Common myeloid progenitor, CD34-positive (primary cell): ENCODE measurements around the gene RSRC2.
"Not testable (repeated sequence)": the region's sequence is repeated elsewhere in the genome, so short reads cannot be mapped to it uniquely, and the experiment has no call there.

Experiments
- CTCF ChIA-PET: fragments of 350-600 bp; sonication (Branson Sonifier 250); formaldehyde crosslinking; loops from one replicate; lab custom pipeline; 2021; ENCODE audit warnings: antibody characterized with exemption; lab: Charles Lee
- POLR2A ChIA-PET: fragments of 350-600 bp; sonication (Branson Sonifier 250); formaldehyde crosslinking; loops from one replicate; lab custom pipeline; 2021; ENCODE audit warnings: antibody characterized with exemption; lab: Charles Lee
- DNase-seq, 3 donors: peaks; one replicate each; pipeline versions ENCODE4 v3.0.0 to v3.0.0-alpha.2; 2013
- H3K27ac ChIP-seq, 2 experiments: 1 replicate in 1 of 2; 2 replicates in 1 of 2; pipeline ENCODE4 v1.7.0; 2013; ENCODE audit warnings: inconsistent platforms in 2 of 2, low read length in 2 of 2, mild to moderate bottlenecking in 2 of 2, low read depth in 1 of 2, moderate library complexity in 1 of 2; ENCODE audit not compliant: severe bottlenecking in 2 of 2, insufficient read depth in 1 of 2, poor library complexity in 1 of 2
- H3K27me3 ChIP-seq, 5 experiments: replicated peaks in 2 of 5; 1 replicate in 3 of 5; 2 replicates in 2 of 5; pipeline versions ENCODE4 v1.6.1 to v1.7.0; 2013; ENCODE audit warnings: low read length in 4 of 5, mild to moderate bottlenecking in 2 of 5, moderate library complexity in 2 of 5, inconsistent platforms in 1 of 5; ENCODE audit not compliant: insufficient read depth in 5 of 5, control insufficient read depth in 4 of 5
- H3K36me3 ChIP-seq, 4 experiments: 1 replicate in 2 of 4; 2 replicates in 2 of 4; pipeline versions ENCODE4 v1.6.1 to v1.7.0; 2013; ENCODE audit warnings: low read length in 3 of 4, control low read depth in 1 of 4, mild to moderate bottlenecking in 1 of 4; ENCODE audit not compliant: control insufficient read depth in 4 of 4, insufficient read depth in 4 of 4
- H3K4me1 ChIP-seq, 4 experiments: 1 replicate in 3 of 4; 2 replicates in 1 of 4; pipeline versions ENCODE4 v1.6.1 to v1.7.1; 2013; ENCODE audit warnings: low read length in 3 of 4, mild to moderate bottlenecking in 3 of 4, control low read depth in 1 of 4, inconsistent platforms in 1 of 4, moderate library complexity in 1 of 4; ENCODE audit not compliant: control insufficient read depth in 4 of 4, insufficient read depth in 4 of 4; ENCODE audit errors: control extremely low read depth in 1 of 4
- H3K4me3 ChIP-seq, 7 experiments: 1 replicate in 4 of 7; 2 replicates in 3 of 7; pipeline versions ENCODE4 v1.5.1 to v1.7.0; 2013; ENCODE audit warnings: mild to moderate bottlenecking in 7 of 7, low read length in 6 of 7, moderate library complexity in 6 of 7, inconsistent platforms in 2 of 7, low read depth in 2 of 7, control low read depth in 1 of 7; ENCODE audit not compliant: insufficient read depth in 4 of 7, control insufficient read depth in 1 of 7; ENCODE audit errors: extremely low read depth in 1 of 7
- H3K9me3 ChIP-seq, 5 experiments: 1 replicate in 4 of 5; 2 replicates in 1 of 5; pipeline versions ENCODE4 v1.6.1 to v1.7.1; 2013; ENCODE audit warnings: low read length in 4 of 5, mild to moderate bottlenecking in 2 of 5, inconsistent platforms in 1 of 5, low read depth in 1 of 5, moderate library complexity in 1 of 5; ENCODE audit not compliant: control insufficient read depth in 4 of 5, insufficient read depth in 2 of 5; ENCODE audit errors: control extremely low read depth in 1 of 5
- WGBS: methylation state at CpG from one replicate; pipeline ENCODE4 v1.1.5; 2013; ENCODE audit not compliant: insufficient coverage; 5-methylcytosine and 5-hydroxymethylcytosine counted together

Gene RSRC2

DNA sequence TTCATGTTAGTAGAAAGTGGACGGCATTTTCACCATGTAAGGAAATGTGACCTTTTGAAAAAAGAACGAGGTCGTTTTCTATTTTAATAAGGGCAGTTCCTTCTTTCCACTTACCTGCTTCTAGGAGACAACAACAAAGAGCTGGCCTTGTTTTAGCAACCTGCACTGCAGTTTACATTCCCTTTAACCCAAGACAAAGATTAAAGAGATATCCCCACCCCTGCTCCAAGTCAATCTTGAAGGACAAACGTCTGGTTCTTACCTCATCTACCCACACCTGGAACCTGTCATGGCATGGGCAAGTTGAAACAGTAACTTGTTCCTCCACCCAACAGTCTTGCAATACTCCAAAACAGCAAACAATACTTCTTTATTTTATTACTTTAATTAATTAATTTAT is 58.8 kb downstream of the RSRC2 start:
- WGBS = 95% methylated on average over 3 of the region's 4 CpGs
- Histone ChIP-seq H3K4me1 (no peaks in the 10 kb centered on the region), H3K36me3 (peaks cover 0 to 3% (median under 1%) of the 10 kb centered on the region in 4 experiments), H3K27me3 (no peaks in the 10 kb centered on the region), H3K4me3 (no peak overlapping the region), H3K27ac (no peak overlapping the region), H3K9me3 (no peaks in the 10 kb centered on the region)
- CTCF ChIA-PET = interaction anchor here (0.5 to 2.4 kb wide), 2 partner anchors 68 to 132 kb away, joined by 3 to 10 read pairs; no protein-coding TSS in a partner anchor
- DNase-seq = no peak
- POLR2A ChIA-PET = no interaction called here

DNA sequence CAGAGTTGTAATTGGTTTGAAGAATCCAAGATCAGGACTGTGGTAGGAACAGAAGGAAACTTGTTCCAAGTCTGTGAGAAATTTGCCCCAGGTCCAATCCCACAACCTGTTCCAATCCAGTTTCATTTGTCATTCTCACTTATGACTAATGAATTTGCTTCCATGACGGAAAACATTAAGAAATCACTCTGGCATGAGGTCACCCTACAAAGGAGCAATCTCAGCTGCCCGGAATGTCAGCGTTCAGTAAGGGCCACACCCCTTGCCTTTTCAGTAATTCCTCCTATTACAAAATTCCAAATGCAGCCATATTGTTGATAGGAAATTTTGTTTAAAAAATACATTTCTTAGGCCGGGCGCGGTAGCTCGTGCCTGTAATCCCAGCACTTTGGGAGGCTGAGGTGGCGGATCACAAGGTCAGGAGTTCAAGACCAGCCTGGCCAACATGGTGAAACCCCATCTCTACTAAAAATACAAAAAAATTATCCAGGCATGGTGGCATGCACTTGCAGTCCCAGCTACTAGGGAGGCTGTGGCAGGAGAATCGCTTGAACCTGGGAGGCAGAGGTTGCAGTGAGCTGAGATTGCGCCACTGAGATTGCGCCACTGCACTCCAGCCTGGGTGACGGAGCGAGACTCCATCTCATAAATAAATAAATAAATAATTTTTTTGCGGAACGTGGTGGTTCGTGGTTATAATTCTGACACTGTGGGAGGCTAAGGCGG is 62.3 kb downstream of the RSRC2 start:
- H3K27ac ChIP-seq, CTCF ChIA-PET, H3K27me3 ChIP-seq, H3K4me3 ChIP-seq, DNase-seq, H3K36me3 ChIP-seq, POLR2A ChIA-PET, H3K4me1 ChIP-seq, H3K9me3 ChIP-seq: not testable (repeated sequence)
- WGBS = 98% methylated on average over 7 of the region's 17 CpGs

DNA sequence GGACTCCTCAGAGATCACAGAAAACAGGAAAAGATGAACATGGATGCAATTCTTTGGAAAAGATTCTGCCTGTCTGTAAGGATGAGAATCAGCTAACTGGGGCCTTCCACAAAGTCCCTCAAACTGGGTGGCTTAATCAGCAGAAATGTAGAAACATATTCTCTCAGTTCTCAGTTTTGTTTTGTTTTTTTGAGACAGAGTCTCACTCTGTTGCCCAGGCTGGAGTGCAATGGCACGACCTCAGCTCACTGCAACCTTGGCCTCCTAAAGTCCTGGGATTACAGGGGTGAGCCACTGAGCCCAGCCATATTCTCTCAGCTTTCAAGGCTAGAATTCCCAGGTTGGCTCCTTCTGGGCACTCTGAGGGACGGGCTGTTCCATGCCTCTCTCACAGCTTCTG is 66.1 kb downstream of the RSRC2 start:
- 94% methylated on average over 2 of the region's 2 CpGs for WGBS
- DNase-seq = no peak

DNA sequence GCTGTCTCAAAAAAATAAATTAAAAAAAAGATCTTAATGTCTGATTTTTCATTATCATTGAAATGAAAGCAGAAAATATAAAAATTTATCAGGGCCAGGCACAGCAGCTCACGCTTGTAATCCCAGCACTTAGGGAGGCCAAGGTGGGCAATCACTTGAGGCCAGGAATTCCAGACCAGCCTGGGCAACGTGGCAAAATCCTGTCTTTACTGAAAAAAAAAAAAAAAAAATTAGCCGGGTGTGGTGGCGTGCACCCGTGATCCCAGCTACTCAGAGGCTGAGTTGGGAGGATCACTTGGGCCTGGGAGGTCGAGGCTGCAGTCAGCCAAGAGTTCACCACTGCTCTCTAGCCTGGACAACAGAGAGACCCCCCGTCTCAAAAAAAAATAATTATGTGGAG is 66.7 kb downstream of the RSRC2 start:
- CTCF ChIA-PET = interaction anchor here (0.7 to 1.0 kb wide), 2 partner anchors 8 to 123 kb away, joined by 3 read pairs; no protein-coding TSS in a partner anchor
- Histone ChIP-seq H3K27ac (no peak overlapping the region), H3K4me3 (no peak overlapping the region), H3K4me1 (no peaks in the 10 kb centered on the region), H3K36me3 (no peaks in the 10 kb centered on the region), H3K9me3 (no peaks in the 10 kb centered on the region), H3K27me3 (no peaks in the 10 kb centered on the region)
- no peak for DNase-seq
- POLR2A ChIA-PET = no interaction called here
- 90% methylated on average over 2 of the region's 7 CpGs for WGBS

More for the DNA sequence above, 66.1 kb downstream of the RSRC2 start:
- Histone ChIP-seq H3K4me1 (no peaks in the 10 kb centered on the region), H3K4me3 (no peak overlapping the region), H3K9me3 (no peaks in the 10 kb centered on the region), H3K27me3 (no peaks in the 10 kb centered on the region), H3K27ac (no peak overlapping the region), H3K36me3 (no peaks in the 10 kb centered on the region)
- POLR2A ChIA-PET = no interaction called here
- CTCF ChIA-PET = interaction anchor here (1.0 to 2.5 kb wide), 3 partner anchors 8 to 58 kb away, joined by 3 to 8 read pairs (median 4); no protein-coding TSS in a partner anchor

DNA sequence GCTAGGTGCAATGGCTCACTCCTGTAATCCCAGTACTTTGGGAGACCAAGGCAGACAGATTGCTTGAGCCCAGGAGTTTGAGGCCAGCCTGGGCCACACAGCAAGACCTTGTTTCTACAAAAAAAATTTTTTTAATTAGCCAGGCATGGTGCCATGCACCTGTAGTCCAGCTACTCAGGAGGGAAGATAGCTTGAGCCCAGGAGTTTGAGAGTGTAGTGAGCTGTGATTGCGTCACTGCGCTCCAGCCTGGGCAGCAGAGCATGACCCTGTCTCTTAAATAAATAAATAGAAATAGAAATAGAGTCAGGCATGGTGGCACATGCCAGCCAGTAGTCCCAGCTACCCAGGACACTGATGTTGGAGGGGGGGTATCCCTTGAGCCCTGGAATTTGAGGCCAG is 67.5 kb downstream of the RSRC2 start:
- Histone ChIP-seq H3K9me3 (no peaks in the 10 kb centered on the region), H3K4me1 (peaks cover 0 to under 1% (median under 1%) of the 10 kb centered on the region in 4 experiments), H3K27ac (no peak overlapping the region), H3K4me3 (no peak overlapping the region), H3K27me3 (no peaks in the 10 kb centered on the region), H3K36me3 (no peaks in the 10 kb centered on the region)
- no CpG with 5 or more reads among the region's 2 CpGs for WGBS
- ChIA-PET CTCF (interaction anchor here (1.5 to 1.8 kb wide), 2 partner anchors 13 to 24 kb away, joined by 3 to 8 read pairs; no protein-coding TSS in a partner anchor), POLR2A (no interaction called here)
- no peak for DNase-seq

DNA sequence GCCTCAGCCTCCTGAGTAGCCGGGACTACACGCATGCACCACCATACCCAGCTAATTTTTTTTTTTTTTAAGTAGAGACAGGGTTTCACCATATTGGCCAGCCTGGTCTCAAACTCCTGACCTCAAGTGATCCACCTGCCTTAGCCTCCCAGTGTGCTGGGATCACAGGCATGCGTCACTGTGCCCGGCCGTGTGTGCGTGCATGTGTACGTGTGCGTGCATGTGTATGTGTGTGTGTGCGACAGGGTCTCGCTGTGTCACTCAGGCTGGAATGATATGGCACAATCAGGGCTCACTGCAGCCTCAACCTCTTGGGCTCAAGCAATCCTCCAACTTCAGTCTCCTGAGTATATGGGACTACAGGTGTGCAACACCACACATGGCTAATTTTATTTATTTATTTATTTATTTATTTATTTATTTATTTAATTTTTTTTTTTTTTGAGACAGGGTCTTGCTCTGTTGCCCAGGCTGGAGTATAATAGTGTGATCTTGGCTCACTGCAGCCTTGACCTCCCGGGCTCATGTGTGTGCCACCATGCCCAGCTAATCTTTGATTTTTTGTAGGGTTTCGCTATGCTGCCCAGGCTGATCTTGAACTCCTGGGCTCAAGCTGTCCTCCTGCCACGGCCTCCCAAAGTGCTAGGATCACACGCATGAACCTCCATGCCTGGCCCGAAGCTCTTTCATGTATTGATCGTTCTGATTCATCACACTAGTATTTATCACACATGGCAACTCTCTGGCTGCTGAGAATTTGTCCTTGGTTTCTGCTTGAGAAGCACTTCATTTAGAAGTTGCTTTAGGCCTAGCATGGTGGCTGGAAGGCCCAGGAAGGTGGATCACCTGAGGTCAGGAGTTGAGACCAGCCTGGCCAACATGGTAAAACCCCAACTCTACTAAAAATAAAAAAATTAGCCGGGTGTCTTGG is 68.4 kb downstream of the RSRC2 start:
- Histone ChIP-seq H3K9me3 (no peaks in the 10 kb centered on the region), H3K27ac (no peak overlapping the region), H3K36me3 (no peaks in the 10 kb centered on the region), H3K4me3 (no peak overlapping the region), H3K27me3 (no peaks in the 10 kb centered on the region), H3K4me1 (peaks cover 0 to 9% (median 7%) of the 10 kb centered on the region in 4 experiments)
- WGBS = 98% methylated on average over 14 of the region's 17 CpGs
- POLR2A ChIA-PET = no interaction called here
- DNase-seq = no peak
- CTCF ChIA-PET = interaction anchor here (1.5 to 1.8 kb wide), 2 partner anchors 14 to 24 kb away, joined by 3 to 8 read pairs; no protein-coding TSS in a partner anchor
